Cardiac fibroblast (primary cell): ENCODE results near the gene SEPTIN7.
"Not testable (repeated sequence)": the region's sequence is repeated elsewhere in the genome, so short reads cannot be mapped to it uniquely, and the experiment has no call there.

Experiments used
- DNase-seq, 2 donors: peaks; one replicate each; pipeline versions ENCODE4 v3.0.0 to v3.0.0-alpha.2; 2010; ENCODE audit warnings: low read depth in 2 of 2
- H3K4me3 ChIP-seq, 2 donors: replicated peaks in 1 of 2; 1 replicate in 1 of 2; 2 replicates in 1 of 2; pipeline ENCODE4 v1.5.1; 2011; ENCODE audit warnings: low read depth in 2 of 2, low read length in 2 of 2, mild to moderate bottlenecking in 2 of 2, moderate library complexity in 1 of 2
- CTCF ChIP-seq: IDR thresholded peaks from one replicate; pipeline ENCODE4 v1.5.1; 2011; ENCODE audit warnings: low read depth, mild to moderate bottlenecking, low read length, inconsistent platforms

The SEPTIN7 gene

GRCh38 chr7:35800718-35801391 lies at the start of gene SEPTIN7:
Gene SEPTIN7, plus strand, starts transcription at chr7:35801057. Its CDS starts 153 bp downstream, at chr7:35801210.
- no peak for TF ChIP-seq CTCF
- peak within 1 kb of the TSS; percentile 93 to 97 for H3K4me3 ChIP-seq
- DNase-seq = peak; percentile 99

GRCh38 chr7:35752742-35753141 lies 48.1 kb upstream of the SEPTIN7 start:
- H3K4me3 ChIP-seq = no peak overlapping the region
- no peak for TF ChIP-seq CTCF
- DNase-seq = peak in 1 of 2 donors; percentile 53

GRCh38 chr7:35753761-35754603 lies 46.9 kb upstream of the SEPTIN7 start:
- DNase-seq = peak; percentile 75 to 93
- H3K4me3 ChIP-seq = no peak overlapping the region
- TF ChIP-seq CTCF = no peak

- TF ChIP-seq CTCF = no peak
- DNase-seq = peak; percentile 40 to 83
- no peak overlapping the region for H3K4me3 ChIP-seq
Observed at GRCh38 chr7:35754741-35755140, 46.1 kb upstream of the SEPTIN7 start.

- TF ChIP-seq CTCF = no peak
Observed at GRCh38 chr7:35755711-35756110, 45.1 kb upstream of the SEPTIN7 start.

GRCh38 chr7:35756453-35756852 lies 44.4 kb upstream of the SEPTIN7 start:
- DNase-seq, H3K4me3 ChIP-seq: not testable (repeated sequence)

More at GRCh38 chr7:35755711-35756110, 45.1 kb upstream of the SEPTIN7 start:
- no peak overlapping the region for H3K4me3 ChIP-seq
- DNase-seq = peak; percentile 43 to 53

GRCh38 chr7:35757574-35757973 lies 43.3 kb upstream of the SEPTIN7 start:
- TF ChIP-seq CTCF = no peak
- no peak overlapping the region for H3K4me3 ChIP-seq

More at GRCh38 chr7:35757574-35757973, 43.3 kb upstream of the SEPTIN7 start:
- peak in 1 of 2 donors; percentile 32 for DNase-seq
